Right lobe of liver (tissue), 4 donors: ENCODE data around the gene CST9.

ENCODE experiments used
- POLR2A ChIP-seq: fragments of 450-650 bp; IDR thresholded peaks from one replicate; pipeline ENCODE4 v1.6.1; 2017; ENCODE audit warnings: antibody characterized with exemption, mild to moderate bottlenecking
- TF ChIP-seq, protein P1 (sequence below), 4 donors: fragments of 200-600 bp in 3 of 4; fragments of 450-650 bp in 1 of 4; IDR thresholded peaks; one replicate each; pipeline versions ENCODE4 v1.5.1 to v1.8.0; 2016 to 2022; ENCODE audit warnings: antibody characterized with exemption in 4 of 4, mild to moderate bottlenecking in 2 of 4
- donor health status: DM: no; HTN: no; CAD: no.
- donor health status: DM: no; HTN: no; CAD: no.
- donor health status: DM: no; HTN: yes; CAD: no.

DNA sequence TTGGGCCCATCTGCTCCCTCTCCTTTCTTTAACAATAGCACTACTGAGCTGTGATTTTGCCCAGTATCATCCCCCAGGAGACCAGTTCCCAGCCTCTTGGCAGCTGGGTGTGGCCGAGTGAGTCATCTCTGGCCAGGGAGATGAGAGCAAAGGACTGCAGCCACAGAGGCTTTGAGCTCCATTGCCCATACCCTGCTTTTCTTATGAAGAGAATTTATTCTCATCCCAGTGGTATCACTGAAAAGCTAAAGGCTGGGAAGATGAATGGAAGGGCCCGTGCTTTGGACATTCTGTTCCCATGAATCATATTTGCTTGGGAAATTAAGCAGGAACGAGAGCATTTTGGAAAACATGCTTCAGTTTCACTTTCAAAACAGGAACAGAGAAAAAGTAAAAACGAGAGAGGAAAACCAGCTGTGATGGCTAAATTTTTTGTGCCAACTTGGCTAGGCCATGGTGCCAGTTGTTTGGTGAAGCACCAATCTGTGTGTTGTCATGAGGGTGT is 17.2 kb upstream of the CST9 start:
- TF ChIP-seq, protein P1, sequence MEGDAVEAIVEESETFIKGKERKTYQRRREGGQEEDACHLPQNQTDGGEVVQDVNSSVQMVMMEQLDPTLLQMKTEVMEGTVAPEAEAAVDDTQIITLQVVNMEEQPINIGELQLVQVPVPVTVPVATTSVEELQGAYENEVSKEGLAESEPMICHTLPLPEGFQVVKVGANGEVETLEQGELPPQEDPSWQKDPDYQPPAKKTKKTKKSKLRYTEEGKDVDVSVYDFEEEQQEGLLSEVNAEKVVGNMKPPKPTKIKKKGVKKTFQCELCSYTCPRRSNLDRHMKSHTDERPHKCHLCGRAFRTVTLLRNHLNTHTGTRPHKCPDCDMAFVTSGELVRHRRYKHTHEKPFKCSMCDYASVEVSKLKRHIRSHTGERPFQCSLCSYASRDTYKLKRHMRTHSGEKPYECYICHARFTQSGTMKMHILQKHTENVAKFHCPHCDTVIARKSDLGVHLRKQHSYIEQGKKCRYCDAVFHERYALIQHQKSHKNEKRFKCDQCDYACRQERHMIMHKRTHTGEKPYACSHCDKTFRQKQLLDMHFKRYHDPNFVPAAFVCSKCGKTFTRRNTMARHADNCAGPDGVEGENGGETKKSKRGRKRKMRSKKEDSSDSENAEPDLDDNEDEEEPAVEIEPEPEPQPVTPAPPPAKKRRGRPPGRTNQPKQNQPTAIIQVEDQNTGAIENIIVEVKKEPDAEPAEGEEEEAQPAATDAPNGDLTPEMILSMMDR (IDR thresholded peaks at IDR 0.05), result no peak
- no peak for TF ChIP-seq POLR2A
